C4-2B (cell line): ENCODE measurements around the gene CLEC18A.

Experiments
- ZFX ChIP-seq: fragments of 450-650 bp; IDR thresholded peaks from 2 replicates; pipeline ENCODE4 v1.6.1; 2017
- TF ChIP-seq, protein P1 (sequence below): fragments of 450-650 bp; conservative IDR thresholded peaks from 2 replicates; pipeline ENCODE4 v1.5.1; 2017; ENCODE audit warnings: mild to moderate bottlenecking

GRCh38 chr16:69909760-69910159, 41.4 kb upstream of the CLEC18A start:
- TF ChIP-seq, protein P1, sequence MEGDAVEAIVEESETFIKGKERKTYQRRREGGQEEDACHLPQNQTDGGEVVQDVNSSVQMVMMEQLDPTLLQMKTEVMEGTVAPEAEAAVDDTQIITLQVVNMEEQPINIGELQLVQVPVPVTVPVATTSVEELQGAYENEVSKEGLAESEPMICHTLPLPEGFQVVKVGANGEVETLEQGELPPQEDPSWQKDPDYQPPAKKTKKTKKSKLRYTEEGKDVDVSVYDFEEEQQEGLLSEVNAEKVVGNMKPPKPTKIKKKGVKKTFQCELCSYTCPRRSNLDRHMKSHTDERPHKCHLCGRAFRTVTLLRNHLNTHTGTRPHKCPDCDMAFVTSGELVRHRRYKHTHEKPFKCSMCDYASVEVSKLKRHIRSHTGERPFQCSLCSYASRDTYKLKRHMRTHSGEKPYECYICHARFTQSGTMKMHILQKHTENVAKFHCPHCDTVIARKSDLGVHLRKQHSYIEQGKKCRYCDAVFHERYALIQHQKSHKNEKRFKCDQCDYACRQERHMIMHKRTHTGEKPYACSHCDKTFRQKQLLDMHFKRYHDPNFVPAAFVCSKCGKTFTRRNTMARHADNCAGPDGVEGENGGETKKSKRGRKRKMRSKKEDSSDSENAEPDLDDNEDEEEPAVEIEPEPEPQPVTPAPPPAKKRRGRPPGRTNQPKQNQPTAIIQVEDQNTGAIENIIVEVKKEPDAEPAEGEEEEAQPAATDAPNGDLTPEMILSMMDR, result no peak
- TF ChIP-seq ZFX, result no peak
